Heart left ventricle (tissue), 13 donors: ENCODE data around the gene BOD1L1.

Experiments
- POLR2A ChIP-seq, 2 donors: fragments of 450-650 bp; IDR thresholded peaks; one replicate each; pipeline ENCODE4 v1.6.1; 2017; ENCODE audit warnings: antibody characterized with exemption in 2 of 2, mild to moderate bottlenecking in 2 of 2, moderate library complexity in 2 of 2
- TF ChIP-seq, protein P1 (sequence below), 12 donors: fragments of 200-600 bp; sonication (generic) in 4 of 12; IDR thresholded peaks; one replicate each; pipeline versions ENCODE4 v1.5.0 to v1.8.0; 2018 to 2022; ENCODE audit warnings: antibody characterized with exemption in 12 of 12, mild to moderate bottlenecking in 5 of 12
- donor health status: ischemic (EF 13 %, LVEDD 7.1; RV severe dilation, severe dysfunction).
- donor health status: DM: no; HTN: yes; CAD: no.
- donor health status: DM: no; HTN: no; CAD: no.
- donor health status: ischemic (EF 25% LVEDD 6.9; RV normal size, moderate dysfunction).
- donor health status: ischemic (EF 25% LVEDD 5.7; RV mildly dilated, moderate dysfunction).
- donor health status: ischemic (EF 35%, LVEDD 5.7; RV mildly dilated, moderate dysfunction).
- donor health status: nonischemic (EF 11% LVEDD 7.7; RV severe dilation, severe dysfunction).
- donor health status: DM: yes; HTN: yes; CAD: no.
- donor health status: PGD.
- donor health status: ischemic (EF 29% LVEDD 5.4; RV normal size, mild dysfunction).
- donor health status: nonischemic (EF 23%, LVEDD 6.1; RV moderate dilation, normal function).

GRCh38 chr4:13529128-13529919 is 98.2 kb downstream of the BOD1L1 start:
- no peak for TF ChIP-seq POLR2A (IDR thresholded peaks at IDR 0.05)
- TF ChIP-seq, protein P1, sequence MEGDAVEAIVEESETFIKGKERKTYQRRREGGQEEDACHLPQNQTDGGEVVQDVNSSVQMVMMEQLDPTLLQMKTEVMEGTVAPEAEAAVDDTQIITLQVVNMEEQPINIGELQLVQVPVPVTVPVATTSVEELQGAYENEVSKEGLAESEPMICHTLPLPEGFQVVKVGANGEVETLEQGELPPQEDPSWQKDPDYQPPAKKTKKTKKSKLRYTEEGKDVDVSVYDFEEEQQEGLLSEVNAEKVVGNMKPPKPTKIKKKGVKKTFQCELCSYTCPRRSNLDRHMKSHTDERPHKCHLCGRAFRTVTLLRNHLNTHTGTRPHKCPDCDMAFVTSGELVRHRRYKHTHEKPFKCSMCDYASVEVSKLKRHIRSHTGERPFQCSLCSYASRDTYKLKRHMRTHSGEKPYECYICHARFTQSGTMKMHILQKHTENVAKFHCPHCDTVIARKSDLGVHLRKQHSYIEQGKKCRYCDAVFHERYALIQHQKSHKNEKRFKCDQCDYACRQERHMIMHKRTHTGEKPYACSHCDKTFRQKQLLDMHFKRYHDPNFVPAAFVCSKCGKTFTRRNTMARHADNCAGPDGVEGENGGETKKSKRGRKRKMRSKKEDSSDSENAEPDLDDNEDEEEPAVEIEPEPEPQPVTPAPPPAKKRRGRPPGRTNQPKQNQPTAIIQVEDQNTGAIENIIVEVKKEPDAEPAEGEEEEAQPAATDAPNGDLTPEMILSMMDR (IDR thresholded peaks at IDR 0.05): no peak
